Caco-2 (cell line): ENCODE measurements around the gene SNAP47. TPM values are rescaled to one million over a fixed set of nuclear protein-coding genes. Genes with fewer than 3 reads are reported as not detected.

Experiments used
- BruUV-seq: library from RNA; stranded (reverse); fragments of 400-500 nt; replicated peaks from 2 replicates; lab custom pipeline; 2021; lab: Mats Ljungman, UMichigan
- CTCF ChIA-PET: fragments of 300-600 bp; sonication (Branson Sonifier 250); formaldehyde crosslinking; loops from one replicate; lab custom pipeline; 2022; ENCODE audit warnings: antibody characterized with exemption; lab: Charles Lee
- POLR2A ChIA-PET: fragments of 300-600 bp; sonication (Branson Sonifier 250); formaldehyde crosslinking; loops from one replicate; lab custom pipeline; 2022; ENCODE audit warnings: antibody characterized with exemption; lab: Charles Lee
- DNase-seq, 2 experiments: peaks; one replicate each; pipeline versions ENCODE4 v3.0.0 to v3.0.0-alpha.2; 2020 to 2022
- H3K27me3 ChIP-seq: replicated peaks from 2 replicates; pipeline ENCODE4 v1.6.0; 2011; ENCODE audit warnings: low read length; ENCODE audit not compliant: control insufficient read depth, insufficient read depth
- H3K36me3 ChIP-seq: 2 replicates; pipeline ENCODE4 v1.5.1; 2011; ENCODE audit warnings: low read length; ENCODE audit not compliant: control insufficient read depth, insufficient read depth
- H3K4me1 ChIP-seq: fragments of 250-450 bp; sonication (Bioruptor Pico); 2 replicates; pipeline ENCODE4 v1.5.1; 2020; ENCODE audit warnings: mild to moderate bottlenecking
- H3K4me3 ChIP-seq: 2 replicates; pipeline ENCODE4 v1.5.1; 2011; ENCODE audit warnings: low read depth, mild to moderate bottlenecking, control low read depth, low read length
- H3K9me3 ChIP-seq: fragments of 250-450 bp; sonication (Bioruptor Pico); 2 replicates; pipeline ENCODE4 v1.5.1; 2020; ENCODE audit warnings: mild to moderate bottlenecking, moderate library complexity
- H3K27ac Mint-ChIP-seq: one replicate; pipeline ENCODE4 v1.8.0; 2022; ENCODE audit warnings: mixed read lengths; ENCODE audit not compliant: unreplicated experiment
- H3K27me3 Mint-ChIP-seq: one replicate; pipeline ENCODE4 v1.8.0; 2022; ENCODE audit warnings: mixed read lengths; ENCODE audit not compliant: insufficient read depth, unreplicated experiment
- H3K36me3 Mint-ChIP-seq: one replicate; pipeline ENCODE4 v1.8.0; 2022; ENCODE audit warnings: mild to moderate bottlenecking, mixed read lengths; ENCODE audit not compliant: insufficient read depth, unreplicated experiment
- H3K4me1 Mint-ChIP-seq: one replicate; pipeline ENCODE4 v1.8.0; 2022; ENCODE audit warnings: low read depth, mixed read lengths; ENCODE audit not compliant: unreplicated experiment
- H3K4me3 Mint-ChIP-seq: one replicate; pipeline ENCODE4 v1.8.0; 2022; ENCODE audit warnings: mild to moderate bottlenecking, moderate library complexity, mixed read lengths; ENCODE audit not compliant: unreplicated experiment
- H3K9me3 Mint-ChIP-seq: one replicate; pipeline ENCODE4 v1.8.0; 2022; ENCODE audit warnings: mixed read lengths; ENCODE audit not compliant: unreplicated experiment
- intact Hi-C: fragments of 100-400 bp; cut with micrococcal nuclease; formaldehyde crosslinking; loops from one replicate; pipeline ENCODE4 v1.10.0; 2022; ENCODE audit not compliant: unreplicated experiment
- total RNA-seq: library from RNA; stranded (reverse); gene quantifications from 2 replicates; pipeline ENCODE4 v1.2.3, GENCODE V29; 2022
- TF ChIP-seq, protein P1 (sequence below), 2 experiments: fragments of 200-600 bp in 1 of 2; IDR thresholded peaks; 1 replicate in 1 of 2; 2 replicates in 1 of 2; pipeline versions ENCODE4 v1.5.1 to v1.8.0; 2011 to 2022; ENCODE audit warnings: antibody characterized with exemption in 1 of 2, control low read depth in 1 of 2, inconsistent platforms in 1 of 2, low read depth in 1 of 2, low read length in 1 of 2, mild to moderate bottlenecking in 1 of 2, moderate library complexity in 1 of 2; ENCODE audit not compliant: insufficient read depth in 1 of 2, severe bottlenecking in 1 of 2, unreplicated experiment in 1 of 2

SNAP47 gene
- total RNA-seq, 1 experiment from 2014 or later, result 29.1 TPM

DNA sequence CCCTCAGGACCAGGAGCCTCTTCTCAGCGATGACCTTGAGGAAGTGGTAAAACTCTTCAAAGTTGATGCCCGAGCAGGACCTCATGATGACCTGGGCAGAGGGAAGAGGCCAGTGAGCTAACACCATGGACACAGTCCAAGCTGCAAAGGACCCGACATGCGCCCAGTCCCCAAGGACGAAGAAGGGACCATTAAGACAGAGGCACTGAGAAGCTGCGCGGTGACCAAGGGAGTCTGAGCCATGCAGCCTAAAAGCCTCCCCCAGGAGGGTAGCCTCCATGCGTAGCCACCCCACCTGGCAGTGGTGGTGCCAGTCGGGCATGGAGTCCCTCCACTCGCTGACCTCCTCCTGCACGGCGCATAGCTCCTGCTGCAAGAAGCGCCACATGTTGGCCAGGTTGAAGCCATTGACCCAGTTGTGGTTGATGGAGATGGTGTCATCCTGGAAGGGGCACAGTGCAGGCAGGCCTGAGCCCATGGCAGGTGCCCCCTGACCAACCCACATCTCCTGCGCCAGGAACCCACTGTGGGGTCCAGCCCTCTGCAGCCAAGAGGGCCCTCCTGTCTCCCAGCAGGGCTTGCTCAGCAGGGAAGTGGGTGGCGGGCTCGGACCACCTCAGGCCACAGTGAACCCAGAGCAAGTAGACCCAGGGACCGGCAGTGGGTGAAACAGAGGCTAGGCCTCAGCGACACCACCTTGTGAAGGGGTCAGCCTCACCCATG is 2.5 kb upstream of the SNAP47 start:
- no peaks in the 10 kb centered on the region for H3K9me3 ChIP-seq
- H3K4me3 ChIP-seq, result no peak overlapping the region
- ChIA-PET POLR2A (no interaction called here), CTCF (no interaction called here)
- no peak for DNase-seq
- H3K36me3 ChIP-seq, result 0 out of 2 replicates have a peak, but pooled peaks cover 3% of the 10 kb centered on the region
- Mint-ChIP-seq H3K36me3 (peaks cover 27% of the 10 kb centered on the region), H3K27ac (no peak overlapping the region), H3K4me1 (peaks cover 5% of the 10 kb centered on the region), H3K27me3 (no peaks in the 10 kb centered on the region), H3K4me3 (peak overlapping the region; percentile 87), H3K9me3 (no peaks in the 10 kb centered on the region)
- BruUV-seq, result no TSS peak
- TF ChIP-seq, protein P1, sequence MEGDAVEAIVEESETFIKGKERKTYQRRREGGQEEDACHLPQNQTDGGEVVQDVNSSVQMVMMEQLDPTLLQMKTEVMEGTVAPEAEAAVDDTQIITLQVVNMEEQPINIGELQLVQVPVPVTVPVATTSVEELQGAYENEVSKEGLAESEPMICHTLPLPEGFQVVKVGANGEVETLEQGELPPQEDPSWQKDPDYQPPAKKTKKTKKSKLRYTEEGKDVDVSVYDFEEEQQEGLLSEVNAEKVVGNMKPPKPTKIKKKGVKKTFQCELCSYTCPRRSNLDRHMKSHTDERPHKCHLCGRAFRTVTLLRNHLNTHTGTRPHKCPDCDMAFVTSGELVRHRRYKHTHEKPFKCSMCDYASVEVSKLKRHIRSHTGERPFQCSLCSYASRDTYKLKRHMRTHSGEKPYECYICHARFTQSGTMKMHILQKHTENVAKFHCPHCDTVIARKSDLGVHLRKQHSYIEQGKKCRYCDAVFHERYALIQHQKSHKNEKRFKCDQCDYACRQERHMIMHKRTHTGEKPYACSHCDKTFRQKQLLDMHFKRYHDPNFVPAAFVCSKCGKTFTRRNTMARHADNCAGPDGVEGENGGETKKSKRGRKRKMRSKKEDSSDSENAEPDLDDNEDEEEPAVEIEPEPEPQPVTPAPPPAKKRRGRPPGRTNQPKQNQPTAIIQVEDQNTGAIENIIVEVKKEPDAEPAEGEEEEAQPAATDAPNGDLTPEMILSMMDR (IDR thresholded peaks at IDR 0.05; ENCODE audit: insufficient read depth in 1 of 2, low read depth in 1 of 2, low read length in 1 of 2, severe bottlenecking in 1 of 2, unreplicated experiment in 1 of 2), result no peak
- H3K4me1 ChIP-seq, result peaks cover 12% of the 10 kb centered on the region
- H3K27me3 ChIP-seq, result no peaks in the 10 kb centered on the region
- intact Hi-C loops, result no loop called here

DNA sequence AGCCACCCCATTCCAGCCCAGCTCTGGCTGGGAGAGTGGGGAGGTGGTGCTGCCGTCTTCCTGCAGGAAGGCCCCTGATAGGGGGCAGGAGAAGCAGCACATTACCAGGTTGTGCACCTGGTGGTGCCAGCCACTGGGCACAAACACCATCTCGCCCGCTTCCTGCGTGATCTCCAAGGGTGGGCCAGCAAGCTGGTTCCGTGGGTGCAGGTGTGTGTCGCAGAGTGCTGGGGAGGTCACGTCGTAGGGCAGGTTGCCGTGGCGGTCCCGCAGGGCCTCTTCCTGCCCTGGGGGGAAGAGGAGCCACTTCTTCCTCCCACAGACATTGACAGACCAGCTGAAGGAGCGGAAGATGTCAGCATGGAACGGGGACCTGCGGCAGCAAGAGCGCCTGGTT is 1.9 kb upstream of the SNAP47 start:
- BruUV-seq, result no TSS peak
- H3K4me3 Mint-ChIP-seq, result peak overlapping the region; percentile 87
- H3K36me3 Mint-ChIP-seq, result peaks cover 22% of the 10 kb centered on the region
- H3K27ac Mint-ChIP-seq, result no peak overlapping the region
- Histone ChIP-seq H3K4me1 (peaks cover 10% of the 10 kb centered on the region; the same call in 1 of the 2 replicates), H3K27me3 (no peaks in the 10 kb centered on the region), H3K36me3 (0 out of 2 replicates have a peak, but pooled peaks cover 3% of the 10 kb centered on the region), H3K4me3 (no peak overlapping the region), H3K9me3 (no peaks in the 10 kb centered on the region)
- H3K27me3 Mint-ChIP-seq, result no peaks in the 10 kb centered on the region
- no peaks in the 10 kb centered on the region for H3K9me3 Mint-ChIP-seq
- ChIA-PET POLR2A (no interaction called here), CTCF (no interaction called here)
- intact Hi-C loops, result no loop called here
- TF ChIP-seq, protein P1 (IDR thresholded peaks at IDR 0.05; ENCODE audit: insufficient read depth in 1 of 2, low read depth in 1 of 2, low read length in 1 of 2, severe bottlenecking in 1 of 2, unreplicated experiment in 1 of 2), result no peak
- no peak for DNase-seq
- no peaks in the 10 kb centered on the region for H3K4me1 Mint-ChIP-seq

DNA sequence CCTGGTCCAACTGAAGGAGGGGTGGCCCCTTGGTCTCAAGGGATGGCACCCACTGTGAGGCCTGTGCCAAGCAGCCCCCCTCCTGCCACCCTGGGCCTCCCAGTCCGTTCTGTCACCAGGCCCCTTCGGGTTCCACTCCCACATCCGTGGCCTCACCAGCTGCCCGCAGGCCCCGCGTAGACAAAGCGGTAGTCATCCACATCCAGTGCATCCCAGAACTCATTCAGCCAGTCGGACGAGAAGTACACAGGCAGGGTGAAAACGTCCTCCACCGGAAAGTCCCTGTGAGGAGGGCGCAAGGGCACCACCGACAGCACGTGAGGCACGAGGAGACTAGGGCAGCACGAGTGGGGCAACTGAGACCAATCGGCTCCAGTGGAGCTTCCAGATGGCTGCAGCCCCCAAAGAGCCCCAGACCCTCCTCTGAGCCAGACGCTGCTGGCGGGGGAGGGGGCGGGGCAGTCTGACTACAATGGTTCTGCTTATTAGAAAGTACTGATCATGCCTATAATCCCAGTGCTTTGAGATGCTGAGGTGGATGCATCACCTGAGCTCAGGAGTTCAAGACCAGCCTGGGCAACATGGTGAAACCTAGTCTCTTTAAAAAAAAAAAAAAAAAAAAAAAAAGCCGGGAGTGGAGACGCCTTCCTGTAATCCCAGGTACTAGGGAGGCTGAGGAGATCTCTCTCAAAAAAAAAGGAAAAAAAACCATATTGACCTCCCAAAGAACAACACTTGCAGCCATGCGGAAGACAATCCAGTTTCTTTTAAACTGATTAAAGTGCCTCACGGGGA is 1.3 kb upstream of the SNAP47 start:
- peaks cover 15% of the 10 kb centered on the region for H3K36me3 Mint-ChIP-seq
- intact Hi-C loops, result loop anchor here (2.0 kb wide), 1 partner anchor 55 kb away; no protein-coding TSS in a partner anchor
- no peaks in the 10 kb centered on the region for H3K4me1 Mint-ChIP-seq

More for the DNA sequence above, 1.3 kb upstream of the SNAP47 start:
- Mint-ChIP-seq H3K27me3 (no peaks in the 10 kb centered on the region), H3K9me3 (no peaks in the 10 kb centered on the region), H3K27ac (no peak overlapping the region), H3K4me3 (peak overlapping the region; percentile 87)
- POLR2A ChIA-PET, result interaction anchor here (0.6 kb wide), 1 partner anchor 1537 kb away, joined by 3 read pairs; the partner anchor contains the start of gene RAB4A
- no peaks in the 10 kb centered on the region for H3K9me3 ChIP-seq
- BruUV-seq, result TSS peak; percentile 58
- DNase-seq, result no peak
- CTCF ChIA-PET, result interaction anchor here (0.7 kb wide), 1 partner anchor 290 kb away, joined by 3 read pairs; no protein-coding TSS in a partner anchor
- H3K27me3 ChIP-seq, result no peaks in the 10 kb centered on the region
- peaks cover 9% of the 10 kb centered on the region; the same call in 1 of the 2 replicates for H3K4me1 ChIP-seq
- 0 out of 2 replicates have a peak, but pooled peaks cover 3% of the 10 kb centered on the region for H3K36me3 ChIP-seq
- peak overlapping the region; percentile 97 for H3K4me3 ChIP-seq
- TF ChIP-seq, protein P1 (IDR thresholded peaks at IDR 0.05; ENCODE audit: insufficient read depth in 1 of 2, low read depth in 1 of 2, low read length in 1 of 2, severe bottlenecking in 1 of 2, unreplicated experiment in 1 of 2), result no peak
